Activated naive CD4-positive, alpha-beta T cell treated with anti-CD3 and anti-CD28 coated beads for 36 hours (primary cell): ENCODE measurements around the gene ERC1. TPM values are rescaled to one million over a fixed set of nuclear protein-coding genes. Genes with fewer than 3 reads are reported as not detected.

Experiments used
- CTCF ChIA-PET: fragments of 350-600 bp; sonication (Branson Sonifier 250); formaldehyde crosslinking; loops from one replicate; lab custom pipeline; 2021; ENCODE audit warnings: antibody characterized with exemption; lab: Charles Lee
- DNase-seq: peaks from one replicate; pipeline ENCODE4 v3.0.0-alpha.2; 2020
- H3K27ac Mint-ChIP-seq: one replicate; pipeline ENCODE4 v1.8.0; 2021; ENCODE audit warnings: mild to moderate bottlenecking, mixed read lengths
- H3K27me3 Mint-ChIP-seq: one replicate; pipeline ENCODE4 v1.8.0; 2021; ENCODE audit warnings: low read depth, mixed read lengths
- H3K36me3 Mint-ChIP-seq: one replicate; pipeline ENCODE4 v1.8.0; 2021; ENCODE audit warnings: low read depth, mixed read lengths
- H3K4me1 Mint-ChIP-seq: one replicate; pipeline ENCODE4 v1.8.0; 2021; ENCODE audit warnings: low read depth, mixed read lengths
- H3K4me3 Mint-ChIP-seq: one replicate; pipeline ENCODE4 v1.8.0; 2021; ENCODE audit warnings: mild to moderate bottlenecking, moderate library complexity, mixed read lengths
- H3K9me3 Mint-ChIP-seq: one replicate; pipeline ENCODE4 v1.8.0; 2021; ENCODE audit warnings: mixed read lengths
- intact Hi-C: fragments of 100-400 bp; cut with micrococcal nuclease; formaldehyde crosslinking; loops from one replicate; pipeline ENCODE4 v1.15.1; 2023
- total RNA-seq, 2 experiments: library from RNA; stranded (reverse); gene quantifications; one replicate each; pipeline ENCODE4 v1.2.3, GENCODE V29; 2021

The ERC1 gene
- total RNA-seq, 2 experiments from 2014 or later, result 17.4 to 20.7 TPM

GRCh38 chr12:1503281-1503711, 512.3 kb downstream of the ERC1 start:
- intact Hi-C loops, result no loop called here
- CTCF ChIA-PET, result interaction anchor here (0.6 to 1.0 kb wide), 2 partner anchors 386 to 644 kb away, joined by 3 read pairs; no protein-coding TSS in a partner anchor
- H3K27ac Mint-ChIP-seq, result no peak overlapping the region
- H3K27me3 Mint-ChIP-seq, result peaks cover 27% of the 10 kb centered on the region
- H3K36me3 Mint-ChIP-seq, result no peaks in the 10 kb centered on the region
- H3K4me3 Mint-ChIP-seq, result no peak overlapping the region
- DNase-seq, result no peak
- no peaks in the 10 kb centered on the region for H3K9me3 Mint-ChIP-seq
- peaks cover 10% of the 10 kb centered on the region for H3K4me1 Mint-ChIP-seq

GRCh38 chr12:1504304-1504894, 513.4 kb downstream of the ERC1 start:
- H3K27ac Mint-ChIP-seq, result no peak overlapping the region
- no peak for DNase-seq
- H3K4me1 Mint-ChIP-seq, result peaks cover 10% of the 10 kb centered on the region
- no peaks in the 10 kb centered on the region for H3K9me3 Mint-ChIP-seq
- CTCF ChIA-PET, result interaction anchor here (1.0 kb wide), 1 partner anchor 322 kb away, joined by 4 read pairs; no protein-coding TSS in a partner anchor
- H3K27me3 Mint-ChIP-seq, result peaks cover 27% of the 10 kb centered on the region
- intact Hi-C loops, result no loop called here
- no peaks in the 10 kb centered on the region for H3K36me3 Mint-ChIP-seq
- H3K4me3 Mint-ChIP-seq, result peak overlapping the region; percentile 55

GRCh38 chr12:1504895-1505311, 513.9 kb downstream of the ERC1 start:
- intact Hi-C loops, result no loop called here
- Mint-ChIP-seq H3K9me3 (no peaks in the 10 kb centered on the region), H3K36me3 (no peaks in the 10 kb centered on the region), H3K27ac (no peak overlapping the region), H3K4me1 (peaks cover 10% of the 10 kb centered on the region), H3K27me3 (peaks cover 27% of the 10 kb centered on the region), H3K4me3 (peak overlapping the region; percentile 55)
- DNase-seq, result no peak
- CTCF ChIA-PET, result interaction anchor here (1.0 kb wide), 1 partner anchor 323 kb away, joined by 4 read pairs; no protein-coding TSS in a partner anchor

- intact Hi-C loops, result no loop called here
- no peaks in the 10 kb centered on the region for H3K36me3 Mint-ChIP-seq
- peaks cover 10% of the 10 kb centered on the region for H3K4me1 Mint-ChIP-seq
- CTCF ChIA-PET, result interaction anchor here (0.7 kb wide), 1 partner anchor 329 kb away, joined by 3 read pairs; no protein-coding TSS in a partner anchor
- H3K27me3 Mint-ChIP-seq, result peaks cover 27% of the 10 kb centered on the region
- DNase-seq, result no peak
- no peak overlapping the region for H3K27ac Mint-ChIP-seq
- no peaks in the 10 kb centered on the region for H3K9me3 Mint-ChIP-seq
- no peak overlapping the region for H3K4me3 Mint-ChIP-seq
Measured at GRCh38 chr12:1505576-1505975, 514.6 kb downstream of the ERC1 start.

- Mint-ChIP-seq H3K9me3 (no peaks in the 10 kb centered on the region), H3K36me3 (no peaks in the 10 kb centered on the region), H3K27me3 (peaks cover 25% of the 10 kb centered on the region), H3K4me3 (no peak overlapping the region), H3K4me1 (peaks cover 10% of the 10 kb centered on the region), H3K27ac (no peak overlapping the region)
- intact Hi-C loops, result no loop called here
- CTCF ChIA-PET, result no interaction called here
- DNase-seq, result no peak
Measured at GRCh38 chr12:1507308-1507707, 516.3 kb downstream of the ERC1 start.

GRCh38 chr12:1509413-1510052, 518.5 kb downstream of the ERC1 start:
- Mint-ChIP-seq H3K36me3 (no peaks in the 10 kb centered on the region), H3K4me1 (peaks cover 4% of the 10 kb centered on the region), H3K9me3 (no peaks in the 10 kb centered on the region), H3K27me3 (peaks cover 9% of the 10 kb centered on the region), H3K4me3 (no peak overlapping the region), H3K27ac (no peak overlapping the region)
- intact Hi-C loops, result no loop called here
- DNase-seq, result no peak
- CTCF ChIA-PET, result no interaction called here

- no peaks in the 10 kb centered on the region for H3K4me1 Mint-ChIP-seq
- intact Hi-C loops, result no loop called here
- CTCF ChIA-PET, result no interaction called here
- H3K36me3 Mint-ChIP-seq, result no peaks in the 10 kb centered on the region
- no peak for DNase-seq
- H3K9me3 Mint-ChIP-seq, result no peaks in the 10 kb centered on the region
- H3K27ac Mint-ChIP-seq, result no peak overlapping the region
- H3K4me3 Mint-ChIP-seq, result no peak overlapping the region
- H3K27me3 Mint-ChIP-seq, result peaks cover 2% of the 10 kb centered on the region
Measured at GRCh38 chr12:1510056-1510812, 519.2 kb downstream of the ERC1 start.

GRCh38 chr12:1515010-1515409, 524.0 kb downstream of the ERC1 start:
- Mint-ChIP-seq H3K36me3 (no peaks in the 10 kb centered on the region), H3K27ac (no peak overlapping the region), H3K4me1 (no peaks in the 10 kb centered on the region), H3K4me3 (no peak overlapping the region), H3K27me3 (no peaks in the 10 kb centered on the region), H3K9me3 (peaks cover 2% of the 10 kb centered on the region)
- CTCF ChIA-PET, result no interaction called here
- DNase-seq, result no peak
- intact Hi-C loops, result no loop called here

GRCh38 chr12:1515428-1515827, 524.4 kb downstream of the ERC1 start:
- H3K4me1 Mint-ChIP-seq, result no peaks in the 10 kb centered on the region
- no peak for DNase-seq
- intact Hi-C loops, result no loop called here
- H3K27me3 Mint-ChIP-seq, result no peaks in the 10 kb centered on the region
- H3K27ac Mint-ChIP-seq, result no peak overlapping the region
- no peak overlapping the region for H3K4me3 Mint-ChIP-seq
- no peaks in the 10 kb centered on the region for H3K36me3 Mint-ChIP-seq
- H3K9me3 Mint-ChIP-seq, result peaks cover 2% of the 10 kb centered on the region
- CTCF ChIA-PET, result no interaction called here

- Mint-ChIP-seq H3K4me1 (no peaks in the 10 kb centered on the region), H3K27ac (no peak overlapping the region), H3K27me3 (no peaks in the 10 kb centered on the region), H3K4me3 (no peak overlapping the region), H3K36me3 (no peaks in the 10 kb centered on the region), H3K9me3 (peaks cover 2% of the 10 kb centered on the region)
- intact Hi-C loops, result no loop called here
- no peak for DNase-seq
- CTCF ChIA-PET, result interaction anchor here (0.9 to 1.7 kb wide), 5 partner anchors 9 to 71 kb away, joined by 3 to 6 read pairs (median 4); no protein-coding TSS in a partner anchor
Measured at GRCh38 chr12:1517007-1517406, 526.0 kb downstream of the ERC1 start.

GRCh38 chr12:1517734-1518525, 526.9 kb downstream of the ERC1 start:
- Mint-ChIP-seq H3K9me3 (peaks cover 2% of the 10 kb centered on the region), H3K4me3 (no peak overlapping the region), H3K27ac (no peak overlapping the region), H3K4me1 (no peaks in the 10 kb centered on the region), H3K36me3 (no peaks in the 10 kb centered on the region), H3K27me3 (no peaks in the 10 kb centered on the region)
- DNase-seq, result no peak
- intact Hi-C loops, result no loop called here
- CTCF ChIA-PET, result interaction anchor here (0.9 to 1.7 kb wide), 6 partner anchors 8 to 70 kb away, joined by 3 to 6 read pairs (median 4); no protein-coding TSS in a partner anchor
